Measurements from ENCODE around the gene SPATA31E1. TPM values are rescaled to one million over a fixed set of nuclear protein-coding genes. Genes with fewer than 3 reads are reported as not detected.
"Not testable (repeated sequence)": the region's sequence is repeated elsewhere in the genome, so short reads cannot be mapped to it uniquely, and the experiment has no call there.

Gene SPATA31E1
- not detected in 2 replicates for total RNA-seq

- H3K4me1 Mint-ChIP-seq (ENCODE audit: low read depth): peaks cover 3% of the 10 kb centered on the region
- no peaks in the 10 kb centered on the region for H3K36me3 Mint-ChIP-seq (ENCODE audit: low read depth)
- H3K27me3 Mint-ChIP-seq (ENCODE audit: low read depth): no peaks in the 10 kb centered on the region
- no peak within 1 kb of the TSS for H3K4me3 Mint-ChIP-seq (ENCODE audit: low read depth)
- intact Hi-C loops (cut with micrococcal nuclease): no loop called here
- DNase-seq (ENCODE audit: low spot score): no peak
- H3K9me3 Mint-ChIP-seq: no peaks in the 10 kb centered on the region
- H3K27ac Mint-ChIP-seq: no peak within 1 kb of the TSS
Measured at GRCh38 chr9:87882627-87883026, at the start of gene SPATA31E1. SPATA31E1 (plus strand) TSS chr9:87882877; CDS start chr9:87882892, 15 bp downstream.

DNA sequence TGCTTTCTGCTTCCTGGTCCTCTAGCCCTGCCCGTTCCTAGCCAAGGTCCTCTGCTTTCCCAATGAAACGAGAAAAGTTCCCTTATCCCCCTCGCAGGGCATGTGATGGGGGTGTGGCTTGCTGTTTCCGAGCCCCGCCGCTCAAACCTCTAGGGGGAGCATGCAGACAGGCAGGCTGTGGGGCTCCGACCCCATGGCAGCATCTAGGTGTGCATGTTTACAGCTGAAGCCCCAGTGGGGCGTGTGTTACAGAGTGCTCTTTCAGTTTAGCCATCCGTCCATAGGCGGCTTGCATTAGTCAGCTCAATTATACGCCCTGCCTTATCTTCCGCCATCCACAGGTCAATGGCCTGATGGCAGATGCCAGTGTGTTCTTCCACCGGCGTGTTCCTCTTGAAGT, 48.3 kb upstream of the SPATA31E1 start:
- Mint-ChIP-seq H3K9me3 (no peaks in the 10 kb centered on the region), H3K4me1 (ENCODE audit: low read depth) (peaks cover 4% of the 10 kb centered on the region), H3K4me3 (ENCODE audit: low read depth) (no peak overlapping the region), H3K36me3 (ENCODE audit: low read depth) (no peaks in the 10 kb centered on the region), H3K27me3 (ENCODE audit: low read depth) (peaks cover 4% of the 10 kb centered on the region), H3K27ac (no peak overlapping the region)
- no peak for DNase-seq (ENCODE audit: low spot score)
- intact Hi-C loops (cut with micrococcal nuclease): no loop called here

DNA sequence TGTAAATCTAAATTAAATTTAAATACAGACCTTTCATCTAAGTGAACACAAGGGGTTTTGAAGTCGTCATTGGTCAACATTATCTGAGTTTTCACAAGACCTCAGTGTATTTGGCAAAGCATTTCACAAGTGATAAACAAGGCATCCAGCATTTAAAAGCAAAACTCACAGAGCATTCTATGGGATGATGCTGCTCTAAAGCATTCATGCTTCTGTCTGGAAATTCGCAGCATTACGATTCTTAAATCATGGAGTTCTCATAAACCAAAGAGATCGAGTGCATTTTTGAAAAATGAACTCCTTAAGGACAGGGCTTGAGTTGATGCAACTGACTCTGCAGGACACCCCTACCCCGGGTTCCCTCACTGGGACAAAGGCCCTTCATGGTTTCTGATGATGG, 46.1 kb upstream of the SPATA31E1 start:
- Mint-ChIP-seq H3K27me3 (ENCODE audit: low read depth) (peaks cover 2% of the 10 kb centered on the region), H3K27ac (no peak overlapping the region), H3K4me3 (ENCODE audit: low read depth) (no peak overlapping the region), H3K36me3 (ENCODE audit: low read depth) (no peaks in the 10 kb centered on the region), H3K4me1 (ENCODE audit: low read depth) (peaks cover 3% of the 10 kb centered on the region), H3K9me3 (no peaks in the 10 kb centered on the region)
- no peak for DNase-seq (ENCODE audit: low spot score)
- intact Hi-C loops (cut with micrococcal nuclease): no loop called here

DNA sequence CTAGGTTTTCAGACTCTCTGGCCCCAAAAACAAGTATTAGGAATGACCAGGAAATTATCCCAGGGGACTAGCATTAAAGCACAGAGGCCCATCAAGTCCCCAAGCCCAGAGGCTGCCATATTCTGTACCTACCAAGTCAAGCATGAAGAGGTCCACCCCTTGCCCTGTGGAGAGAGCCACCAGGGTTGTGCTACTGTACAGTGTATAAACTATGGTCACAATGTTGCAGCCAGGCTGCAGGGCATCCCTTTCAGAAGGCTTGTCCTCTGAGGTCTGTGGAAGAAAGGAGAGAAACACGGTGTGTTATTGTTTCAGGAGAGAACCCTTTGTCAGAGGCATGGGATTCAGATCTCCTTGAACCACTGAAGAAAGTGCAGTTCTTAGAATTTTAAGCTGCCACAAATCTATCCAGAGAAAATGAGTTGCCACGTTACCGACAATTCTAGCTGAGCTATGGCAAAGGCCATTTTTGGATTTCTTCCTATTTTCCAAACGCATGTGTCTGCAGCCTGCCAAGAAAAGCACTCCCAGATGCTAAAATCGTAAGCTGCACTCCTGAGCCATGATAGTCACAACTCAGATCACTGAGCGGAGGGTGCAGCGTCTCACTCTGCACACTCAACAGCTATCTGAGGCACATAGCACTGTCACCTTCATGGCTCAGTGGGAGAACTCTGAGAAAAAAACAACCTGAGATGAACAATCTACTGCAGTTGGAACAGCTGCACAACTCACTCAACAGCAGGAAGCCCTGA, 45.5 kb upstream of the SPATA31E1 start:
- no peaks in the 10 kb centered on the region for H3K36me3 Mint-ChIP-seq (ENCODE audit: low read depth)
- intact Hi-C loops (cut with micrococcal nuclease): no loop called here
- no peaks in the 10 kb centered on the region for H3K9me3 Mint-ChIP-seq
- no peaks in the 10 kb centered on the region for H3K27me3 Mint-ChIP-seq (ENCODE audit: low read depth)
- peaks cover 3% of the 10 kb centered on the region for H3K4me1 Mint-ChIP-seq (ENCODE audit: low read depth)
- no peak overlapping the region for H3K4me3 Mint-ChIP-seq (ENCODE audit: low read depth)
- no peak for DNase-seq (ENCODE audit: low spot score)
- no peak overlapping the region for H3K27ac Mint-ChIP-seq

GRCh38 chr9:87840134-87840533, 42.5 kb upstream of the SPATA31E1 start:
- Mint-ChIP-seq H3K36me3 (ENCODE audit: low read depth) (no peaks in the 10 kb centered on the region), H3K4me1 (ENCODE audit: low read depth) (peaks cover 3% of the 10 kb centered on the region), H3K4me3 (ENCODE audit: low read depth) (no peak overlapping the region), H3K9me3 (no peaks in the 10 kb centered on the region), H3K27me3 (ENCODE audit: low read depth) (peaks cover 2% of the 10 kb centered on the region), H3K27ac (no peak overlapping the region)
- DNase-seq (ENCODE audit: low spot score): no peak
- intact Hi-C loops (cut with micrococcal nuclease): no loop called here

- peaks cover 10% of the 10 kb centered on the region for H3K27me3 Mint-ChIP-seq (ENCODE audit: low read depth)
- H3K36me3 Mint-ChIP-seq (ENCODE audit: low read depth): no peaks in the 10 kb centered on the region
- peaks cover 3% of the 10 kb centered on the region for H3K4me1 Mint-ChIP-seq (ENCODE audit: low read depth)
- no peak for DNase-seq (ENCODE audit: low spot score)
- no peak overlapping the region for H3K4me3 Mint-ChIP-seq (ENCODE audit: low read depth)
- no peaks in the 10 kb centered on the region for H3K9me3 Mint-ChIP-seq
- no peak overlapping the region for H3K27ac Mint-ChIP-seq
- intact Hi-C loops (cut with micrococcal nuclease): no loop called here
Measured at GRCh38 chr9:87842878-87843585, 39.6 kb upstream of the SPATA31E1 start.

GRCh38 chr9:87844506-87844905, 38.2 kb upstream of the SPATA31E1 start:
- Mint-ChIP-seq H3K36me3 (ENCODE audit: low read depth) (no peaks in the 10 kb centered on the region), H3K4me3 (ENCODE audit: low read depth) (no peak overlapping the region), H3K27ac (no peak overlapping the region), H3K27me3 (ENCODE audit: low read depth) (peaks cover 13% of the 10 kb centered on the region), H3K4me1 (ENCODE audit: low read depth) (peaks cover 3% of the 10 kb centered on the region), H3K9me3 (no peaks in the 10 kb centered on the region)
- DNase-seq (ENCODE audit: low spot score): no peak
- intact Hi-C loops (cut with micrococcal nuclease): no loop called here

DNA sequence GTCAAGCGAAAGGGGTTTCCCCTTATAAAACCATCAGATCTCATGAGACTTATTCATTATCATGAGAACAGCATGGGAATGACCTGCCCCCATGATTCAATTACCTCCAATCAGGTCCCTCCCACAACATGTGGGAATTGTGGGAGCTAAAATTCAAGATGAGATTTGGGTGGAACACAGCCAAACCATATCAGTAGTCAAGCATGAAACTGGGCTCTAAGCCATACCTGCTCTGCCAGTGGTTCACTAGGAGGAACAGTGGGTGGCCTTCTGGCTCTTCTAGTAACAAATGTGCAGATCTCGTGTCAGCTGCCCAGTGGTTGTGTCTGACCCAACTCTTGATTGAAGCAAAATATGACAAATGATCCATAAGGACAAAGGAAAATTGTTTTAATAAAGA, 34.9 kb upstream of the SPATA31E1 start:
- H3K9me3 Mint-ChIP-seq; DNase-seq (ENCODE audit: low spot score); H3K4me1 Mint-ChIP-seq (ENCODE audit: low read depth); H3K27ac Mint-ChIP-seq; H3K4me3 Mint-ChIP-seq (ENCODE audit: low read depth); intact Hi-C loops (cut with micrococcal nuclease); H3K36me3 Mint-ChIP-seq (ENCODE audit: low read depth): not testable (repeated sequence)
- H3K27me3 Mint-ChIP-seq (ENCODE audit: low read depth): peaks cover 13% of the 10 kb centered on the region

DNA sequence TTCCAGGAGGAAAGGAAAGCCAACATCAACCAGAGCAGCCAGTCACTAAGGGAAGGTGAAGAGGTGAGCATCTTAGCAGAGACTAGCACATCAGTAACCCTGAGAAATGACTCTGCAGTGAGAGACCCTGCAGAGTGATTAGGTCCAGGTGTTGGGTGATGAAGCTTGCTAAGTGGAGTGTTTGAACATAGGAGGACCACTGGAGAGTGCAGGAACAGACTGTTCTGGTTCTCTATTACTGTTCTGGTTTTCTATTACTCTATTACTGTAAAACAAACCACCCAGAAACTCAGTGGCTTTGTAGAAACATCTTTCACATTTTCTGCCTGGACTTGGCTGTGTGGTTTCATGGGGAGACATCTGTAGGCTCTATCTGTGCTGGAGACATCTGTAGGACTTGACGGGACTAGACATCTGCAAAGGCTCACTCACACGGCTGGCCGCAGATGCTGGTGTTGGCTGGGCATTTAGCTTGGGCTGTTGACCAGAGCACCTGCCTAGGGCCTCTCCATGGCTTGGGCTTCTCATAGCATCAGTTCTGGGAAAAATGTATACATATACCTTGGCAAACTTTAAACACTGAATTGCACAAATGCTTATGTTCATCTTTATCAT, 33.4 kb upstream of the SPATA31E1 start:
- Mint-ChIP-seq H3K9me3 (no peaks in the 10 kb centered on the region), H3K36me3 (ENCODE audit: low read depth) (no peaks in the 10 kb centered on the region), H3K27ac (no peak overlapping the region), H3K27me3 (ENCODE audit: low read depth) (peaks cover 13% of the 10 kb centered on the region), H3K4me1 (ENCODE audit: low read depth) (no peaks in the 10 kb centered on the region), H3K4me3 (ENCODE audit: low read depth) (no peak overlapping the region)
- intact Hi-C loops (cut with micrococcal nuclease): no loop called here
- no peak for DNase-seq (ENCODE audit: low spot score)

GRCh38 chr9:87850391-87850790, 32.3 kb upstream of the SPATA31E1 start:
- Mint-ChIP-seq H3K4me3 (ENCODE audit: low read depth) (no peak overlapping the region), H3K36me3 (ENCODE audit: low read depth) (no peaks in the 10 kb centered on the region), H3K27me3 (ENCODE audit: low read depth) (peaks cover 11% of the 10 kb centered on the region), H3K27ac (no peak overlapping the region), H3K9me3 (no peaks in the 10 kb centered on the region), H3K4me1 (ENCODE audit: low read depth) (no peaks in the 10 kb centered on the region)
- intact Hi-C loops (cut with micrococcal nuclease): no loop called here
- DNase-seq (ENCODE audit: low spot score): no peak

- peaks cover 11% of the 10 kb centered on the region for H3K27me3 Mint-ChIP-seq (ENCODE audit: low read depth)
- DNase-seq (ENCODE audit: low spot score); intact Hi-C loops (cut with micrococcal nuclease); H3K36me3 Mint-ChIP-seq (ENCODE audit: low read depth); H3K4me3 Mint-ChIP-seq (ENCODE audit: low read depth); H3K9me3 Mint-ChIP-seq; H3K4me1 Mint-ChIP-seq (ENCODE audit: low read depth); H3K27ac Mint-ChIP-seq: not testable (repeated sequence)
Measured at GRCh38 chr9:87851186-87851585, 31.5 kb upstream of the SPATA31E1 start.

DNA sequence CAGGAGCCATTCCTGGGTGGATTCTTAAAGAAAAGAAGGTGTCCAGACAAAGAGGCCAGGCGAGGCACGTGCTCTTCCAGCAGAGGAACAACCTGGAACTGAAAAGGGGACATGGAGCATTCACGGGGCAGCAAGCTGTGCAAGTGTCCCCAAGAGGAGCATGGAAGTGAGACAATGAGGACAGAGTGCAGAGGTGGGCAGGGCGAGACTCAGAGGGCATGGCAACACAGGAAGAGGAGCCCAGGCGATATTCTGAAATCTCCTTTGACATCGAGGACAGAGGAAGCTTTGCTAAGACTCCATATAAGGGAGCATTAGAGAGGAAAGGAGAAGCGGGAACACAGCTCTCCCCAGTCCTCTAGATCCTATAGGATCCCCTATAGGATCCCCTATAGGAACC, 29.4 kb upstream of the SPATA31E1 start:
- no peak overlapping the region for H3K4me3 Mint-ChIP-seq (ENCODE audit: low read depth)
- H3K4me1 Mint-ChIP-seq (ENCODE audit: low read depth): no peaks in the 10 kb centered on the region
- intact Hi-C loops (cut with micrococcal nuclease): no loop called here
- H3K27me3 Mint-ChIP-seq (ENCODE audit: low read depth): peaks cover 2% of the 10 kb centered on the region
- no peak for DNase-seq (ENCODE audit: low spot score)
- H3K27ac Mint-ChIP-seq: no peak overlapping the region
- no peaks in the 10 kb centered on the region for H3K9me3 Mint-ChIP-seq
- no peaks in the 10 kb centered on the region for H3K36me3 Mint-ChIP-seq (ENCODE audit: low read depth)

Measured in activated T-helper 2 cell treated with anti-CD3 and anti-CD28 coated beads, Interferon-gamma antibody, Interleukin-2, Interleukin-4, amounts not matched to agents 10 μg/mL and 5 μg/mL and 100 μg/mL, durations not matched to agents 14 hours and 24 hours and 36 hours (primary cell).